Measurements from ENCODE around the gene IFT122.

DNA sequence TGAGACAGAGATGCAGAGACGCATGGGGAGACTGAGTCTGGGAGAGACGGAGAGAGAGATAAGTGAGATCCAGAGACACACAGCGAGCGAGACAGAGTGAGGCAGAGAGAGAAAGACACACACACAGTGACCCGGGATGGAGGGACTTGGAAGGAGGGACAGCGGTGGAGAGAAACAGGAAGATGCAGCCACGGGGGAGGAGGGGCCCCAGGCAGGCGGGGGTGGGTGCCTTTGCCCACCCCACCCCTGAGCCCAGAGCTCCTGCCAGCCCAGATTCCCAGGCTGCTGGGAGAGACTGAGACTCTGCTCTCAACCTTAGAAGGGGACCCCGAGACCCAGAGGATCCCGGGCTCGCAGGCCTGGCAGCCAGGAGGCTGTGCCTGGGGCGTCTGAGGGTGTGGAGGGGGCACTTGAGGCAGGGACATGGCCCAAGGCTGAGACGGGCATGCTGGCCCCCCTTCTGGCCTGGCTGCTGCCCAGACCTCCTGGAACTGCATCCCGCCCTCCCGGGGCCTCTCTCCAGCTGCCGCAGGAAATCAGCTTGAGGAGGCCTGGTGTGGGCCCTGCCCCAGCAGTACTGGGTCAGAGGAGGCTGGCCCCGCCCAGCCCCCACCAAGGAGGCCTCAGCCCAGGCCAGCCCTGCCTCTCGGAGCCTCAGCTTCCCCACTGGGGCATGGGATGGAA, 121.0 kb downstream of the IFT122 start:
- TF ChIP-seq, protein P1, sequence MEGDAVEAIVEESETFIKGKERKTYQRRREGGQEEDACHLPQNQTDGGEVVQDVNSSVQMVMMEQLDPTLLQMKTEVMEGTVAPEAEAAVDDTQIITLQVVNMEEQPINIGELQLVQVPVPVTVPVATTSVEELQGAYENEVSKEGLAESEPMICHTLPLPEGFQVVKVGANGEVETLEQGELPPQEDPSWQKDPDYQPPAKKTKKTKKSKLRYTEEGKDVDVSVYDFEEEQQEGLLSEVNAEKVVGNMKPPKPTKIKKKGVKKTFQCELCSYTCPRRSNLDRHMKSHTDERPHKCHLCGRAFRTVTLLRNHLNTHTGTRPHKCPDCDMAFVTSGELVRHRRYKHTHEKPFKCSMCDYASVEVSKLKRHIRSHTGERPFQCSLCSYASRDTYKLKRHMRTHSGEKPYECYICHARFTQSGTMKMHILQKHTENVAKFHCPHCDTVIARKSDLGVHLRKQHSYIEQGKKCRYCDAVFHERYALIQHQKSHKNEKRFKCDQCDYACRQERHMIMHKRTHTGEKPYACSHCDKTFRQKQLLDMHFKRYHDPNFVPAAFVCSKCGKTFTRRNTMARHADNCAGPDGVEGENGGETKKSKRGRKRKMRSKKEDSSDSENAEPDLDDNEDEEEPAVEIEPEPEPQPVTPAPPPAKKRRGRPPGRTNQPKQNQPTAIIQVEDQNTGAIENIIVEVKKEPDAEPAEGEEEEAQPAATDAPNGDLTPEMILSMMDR (conservative IDR thresholded peaks at IDR 0.05; ENCODE audit: low read length): no peak
- no peak for TF ChIP-seq EZH2phosphoT487 (IDR thresholded peaks at IDR 0.05; ENCODE audit: borderline replicate concordance, low read depth, low read length)
